Pericardium fibroblast (primary cell): ENCODE results near the gene TRIM73. TPM values are rescaled to one million over a fixed set of nuclear protein-coding genes. Genes with fewer than 3 reads are reported as not detected.

Experiments
- total RNA-seq: library from RNA; depleted of rRNA; stranded (reverse); fragments of >200 nt; gene quantifications from 2 replicates; pipeline ENCODE4 v1.2.3, GENCODE V29; 2015

The TRIM73 gene
- under 0.01 and 0.70 TPM in 2 replicates for total RNA-seq

GRCh38 chr7:75395329-75395728, at the start of gene TRIM73:
Gene TRIM73 (plus strand): TSS chr7:75395629. CDS start chr7:75398934, 3,305 bp downstream.

Other genes with a start within 250 kb of the TRIM73 start
- 6.8 and 8.9 TPM in 2 replicates for gene POM121C, start 90.7 kb downstream of the TRIM73 start, total RNA-seq
- not detected in 2 replicates for gene SPDYE5, start 96.7 kb downstream of the TRIM73 start, total RNA-seq